Hepatocyte (in vitro differentiated cells): ENCODE results near the gene VIL1.

Experiments used
- CTCF ChIP-seq: fragments of 200-600 bp; sonication (generic); IDR thresholded peaks from 2 replicates; pipeline ENCODE4 v1.5.1; 2016; ENCODE audit warnings: antibody characterized with exemption, mild to moderate bottlenecking; ENCODE audit not compliant: poor library complexity
- EZH2 ChIP-seq: fragments of 200-600 bp; sonication (generic); IDR thresholded peaks from 2 replicates; pipeline ENCODE4 v1.6.1; 2016; ENCODE audit warnings: antibody characterized with exemption, mild to moderate bottlenecking, borderline replicate concordance
- EZH2phosphoT487 ChIP-seq: fragments of 200-600 bp; sonication (generic); IDR thresholded peaks from one replicate; pipeline ENCODE4 v1.6.1; 2018; ENCODE audit warnings: antibody characterized with exemption, mild to moderate bottlenecking, low read depth, moderate library complexity; ENCODE audit not compliant: unreplicated experiment, severe bottlenecking

DNA sequence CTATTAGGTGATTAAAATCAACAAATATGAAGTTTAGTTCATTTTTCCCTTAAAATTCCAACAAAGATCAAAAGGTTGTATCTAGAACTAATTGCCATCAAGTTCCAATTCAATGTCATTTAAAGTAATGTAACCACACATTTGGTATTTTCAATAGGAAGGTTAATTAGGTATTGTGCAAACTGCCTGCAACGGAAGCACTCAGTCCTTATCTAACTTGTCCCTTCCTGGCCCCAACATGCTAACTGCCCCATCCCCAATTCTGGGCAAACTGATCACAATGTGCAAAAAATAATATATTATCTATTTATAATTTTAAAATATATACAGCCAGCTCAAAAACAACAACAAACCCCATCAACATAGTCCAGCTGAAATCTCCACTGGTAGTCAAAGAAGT is 33.2 kb downstream of the VIL1 start:
- TF ChIP-seq CTCF (no peak), EZH2 (no peak), EZH2phosphoT487 (no peak)
